ENCODE measurements around the gene PRDX3. TPM values are rescaled to one million over a fixed set of nuclear protein-coding genes. Genes with fewer than 3 reads are reported as not detected.

The PRDX3 gene
- total RNA-seq, 1 experiment from 2014 or later: 167 TPM

GRCh38 chr10:119201233-119201632, 22.6 kb upstream of the PRDX3 start:
- no peak for TF ChIP-seq MYBL2 (CRISPR knock-in tag; IDR thresholded peaks at IDR 0.05)
- no peak for TF ChIP-seq CTCF (IDR thresholded peaks at IDR 0.05)
- no peak for TF ChIP-seq ESRRA (CRISPR knock-in tag; IDR thresholded peaks at IDR 0.05; ENCODE audit: borderline replicate concordance)
- no peak for TF ChIP-seq ZNF232 (CRISPR knock-in tag; IDR thresholded peaks at IDR 0.05)
- TF ChIP-seq TP53 (CRISPR knock-in tag; IDR thresholded peaks at IDR 0.05): no peak
- no peak for TF ChIP-seq TEAD4 (CRISPR knock-in tag; IDR thresholded peaks at IDR 0.05)
- no peak for TF ChIP-seq ZNF425 (CRISPR knock-in tag; conservative IDR thresholded peaks at IDR 0.05)
- no peak for TF ChIP-seq ZNF532 (CRISPR knock-in tag; IDR thresholded peaks at IDR 0.05; ENCODE audit: borderline replicate concordance)
- TF ChIP-seq ZNF138 (CRISPR knock-in tag; conservative IDR thresholded peaks at IDR 0.05): no peak
- no peak for TF ChIP-seq IRF2 (CRISPR knock-in tag; IDR thresholded peaks at IDR 0.05; ENCODE audit: borderline replicate concordance, low read depth)
- TF ChIP-seq FOXK1 (CRISPR knock-in tag; IDR thresholded peaks at IDR 0.05): no peak
- TF ChIP-seq TEAD1 (CRISPR knock-in tag; IDR thresholded peaks at IDR 0.05): no peak
- no peak for TF ChIP-seq EMX1 (CRISPR knock-in tag; IDR thresholded peaks at IDR 0.05)
- no peak for TF ChIP-seq RELA (CRISPR knock-in tag; IDR thresholded peaks at IDR 0.05; ENCODE audit: borderline replicate concordance)
- no peak for TF ChIP-seq E2F5 (CRISPR knock-in tag; IDR thresholded peaks at IDR 0.05)
- Mint-ChIP-seq H3K27ac (no peak overlapping the region), H3K4me3 (no peak overlapping the region), H3K4me1 (peaks cover 11% of the 10 kb centered on the region), H3K9me3 (no peaks in the 10 kb centered on the region), H3K36me3 (no peaks in the 10 kb centered on the region), H3K27me3 (ENCODE audit: low read depth) (no peaks in the 10 kb centered on the region)
- ChIA-PET CTCF (interaction anchor here (1.3 to 4.4 kb wide), 2 partner anchors 88 to 242 kb away, joined by 3 to 95 read pairs; no protein-coding TSS in a partner anchor), POLR2A (no interaction called here)
- ATAC-seq: no peak
- no peak for DNase-seq (ENCODE audit: low spot score)

GRCh38 chr10:119199231-119199992, 20.8 kb upstream of the PRDX3 start:
- Mint-ChIP-seq H3K36me3 (no peaks in the 10 kb centered on the region), H3K27me3 (ENCODE audit: low read depth) (no peaks in the 10 kb centered on the region; the same call in 1 of the 2 replicates), H3K4me3 (no peak overlapping the region), H3K27ac (no peak overlapping the region), H3K9me3 (no peaks in the 10 kb centered on the region), H3K4me1 (peaks cover 9% of the 10 kb centered on the region)
- CTCF ChIA-PET: interaction anchor here (0.6 to 4.4 kb wide), 85 partner anchors 8 to 488 kb away, joined by 3 to 95 read pairs (median 5); partner anchors contain the start of genes DENND10, GRK5, RGS10 and SFXN4
- peak; percentile 96 for ATAC-seq
- POLR2A ChIA-PET: interaction anchor here (0.5 kb wide), 1 partner anchor 44 kb away, joined by 6 read pairs; no protein-coding TSS in a partner anchor
- TF ChIP-seq GABPB1 (CRISPR knock-in tag; IDR thresholded peaks at IDR 0.05) (peak; percentile 37; the same call in 1 of the 2 replicates), CTCF (IDR thresholded peaks at IDR 0.05) (0 out of 2 replicates have a peak, but pooled peaks have one; percentile 19), ERG (CRISPR knock-in tag; IDR thresholded peaks at IDR 0.05) (no peak)
- DNase-seq (ENCODE audit: low spot score): peak; percentile 62
